Stimulated activated CD4-positive, alpha-beta T cell treated with anti-CD3 and anti-CD28 coated beads, TNF-alpha, amount 100 ng/mL, for 4 hours (primary cell): ENCODE results near the gene MLC1.

Source experiments
- DNase-seq, 3 experiments: peaks; one replicate each; pipeline ENCODE4 v3.0.0-alpha.2; 2020; ENCODE audit warnings: low read depth in 3 of 3

Gene MLC1

DNA sequence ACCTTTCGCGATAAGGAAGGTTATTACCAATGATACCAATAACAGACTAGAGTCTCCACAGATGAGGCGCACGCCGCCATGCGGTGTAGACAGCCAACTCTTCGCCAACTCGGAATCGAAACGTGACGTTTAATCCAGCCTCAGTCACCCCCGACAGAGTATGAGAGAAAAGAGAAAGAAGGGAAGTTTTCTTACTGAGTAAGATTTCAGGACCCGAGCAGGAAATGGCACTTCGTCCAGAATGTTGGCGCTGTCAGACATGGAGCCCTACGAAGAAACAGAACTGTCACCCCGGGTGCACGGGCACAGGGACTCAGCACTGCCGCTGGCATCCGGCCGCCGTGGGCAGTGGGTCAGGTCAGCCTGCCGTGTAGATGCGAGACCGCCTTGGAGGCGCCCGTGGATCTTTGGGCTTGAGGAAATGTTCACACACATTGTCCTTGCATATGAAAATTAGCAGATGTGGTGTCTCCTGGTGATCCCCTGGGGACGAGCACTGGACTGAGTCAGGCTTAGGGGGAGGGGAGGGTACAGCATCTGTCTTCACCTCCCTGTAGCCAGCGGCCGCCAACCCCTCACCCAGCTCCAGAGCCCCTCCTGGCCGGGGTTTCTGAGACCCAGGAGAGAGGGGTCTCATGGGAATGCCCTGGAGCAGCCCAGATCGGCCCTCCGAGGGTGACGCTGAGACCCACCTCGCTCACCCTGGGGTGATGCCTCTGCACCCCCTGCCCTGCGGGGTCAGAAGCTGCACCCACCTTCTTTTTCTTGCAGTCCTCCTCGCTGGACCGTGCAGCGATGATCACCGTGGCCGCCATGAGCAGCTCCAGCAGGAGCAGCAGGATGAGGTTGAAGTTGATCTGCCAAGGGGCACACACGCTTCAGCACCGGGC lies 8.3 kb downstream of the MLC1 start:
- no peak for DNase-seq

- DNase-seq = no peak
Measured at GRCh38 chr22:50074551-50075530, 10.4 kb downstream of the MLC1 start.

DNA sequence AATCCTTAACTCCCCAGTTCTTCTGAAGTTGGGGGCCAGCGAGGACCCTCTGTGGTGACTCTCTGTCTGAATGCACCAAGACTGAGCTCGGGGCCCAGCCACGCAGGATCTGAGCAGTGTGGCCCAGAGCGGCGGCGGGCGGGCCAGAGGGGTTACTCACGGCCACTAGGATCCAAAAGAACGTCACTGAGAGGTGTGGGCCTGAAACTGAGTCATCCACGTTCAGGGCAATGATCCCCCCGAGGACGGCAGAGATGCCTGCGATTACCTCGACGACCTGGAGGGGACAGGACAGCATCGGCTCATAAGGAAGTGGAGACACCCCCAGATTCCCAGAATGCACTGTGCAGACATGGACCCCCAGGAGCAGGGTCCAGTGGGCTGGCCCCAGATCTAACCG lies 11.2 kb downstream of the MLC1 start:
- no peak for DNase-seq

DNA sequence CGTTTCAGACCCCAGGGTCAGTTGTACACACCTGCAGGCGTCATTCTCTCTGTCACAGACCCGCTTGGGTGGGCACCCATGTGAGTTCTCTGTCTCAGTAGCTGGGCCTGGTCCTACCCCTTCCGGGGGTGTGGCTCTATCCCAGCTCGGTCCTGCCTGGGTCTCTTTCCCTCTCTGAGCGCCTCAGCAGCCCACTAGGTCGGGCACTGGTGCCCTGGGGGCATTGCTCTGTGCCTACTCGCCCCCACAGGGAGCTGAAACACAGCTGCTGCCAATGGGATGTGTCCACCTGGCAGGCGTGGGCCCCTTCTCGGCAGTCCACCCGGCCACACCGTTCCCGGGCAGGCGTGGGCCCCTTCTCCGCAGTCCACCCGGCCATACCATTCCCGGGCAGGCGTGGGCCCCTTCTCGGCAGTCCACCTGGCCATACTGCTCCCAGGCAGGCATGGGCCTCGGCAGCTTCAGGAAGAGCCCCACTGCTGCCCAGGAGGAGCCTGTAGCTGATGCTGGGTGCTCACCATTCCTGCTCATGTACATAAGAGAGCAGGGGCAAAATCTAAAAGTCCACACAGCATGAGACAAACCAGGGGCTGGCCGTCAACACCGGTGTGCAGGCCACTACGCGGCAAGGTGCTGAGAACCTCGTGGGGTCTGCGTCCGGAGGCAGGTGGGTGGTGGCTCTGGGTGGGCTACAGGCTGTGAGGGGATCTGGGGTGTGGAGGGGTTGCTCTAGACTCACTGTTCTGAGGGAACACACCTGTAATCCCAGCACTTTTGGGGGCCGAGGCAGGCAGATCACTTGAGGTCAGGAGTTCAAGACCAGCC lies 12.3 kb downstream of the MLC1 start:
- no peak for DNase-seq

- DNase-seq = no peak
Measured at GRCh38 chr22:50072167-50072555, 13.1 kb downstream of the MLC1 start.

DNA sequence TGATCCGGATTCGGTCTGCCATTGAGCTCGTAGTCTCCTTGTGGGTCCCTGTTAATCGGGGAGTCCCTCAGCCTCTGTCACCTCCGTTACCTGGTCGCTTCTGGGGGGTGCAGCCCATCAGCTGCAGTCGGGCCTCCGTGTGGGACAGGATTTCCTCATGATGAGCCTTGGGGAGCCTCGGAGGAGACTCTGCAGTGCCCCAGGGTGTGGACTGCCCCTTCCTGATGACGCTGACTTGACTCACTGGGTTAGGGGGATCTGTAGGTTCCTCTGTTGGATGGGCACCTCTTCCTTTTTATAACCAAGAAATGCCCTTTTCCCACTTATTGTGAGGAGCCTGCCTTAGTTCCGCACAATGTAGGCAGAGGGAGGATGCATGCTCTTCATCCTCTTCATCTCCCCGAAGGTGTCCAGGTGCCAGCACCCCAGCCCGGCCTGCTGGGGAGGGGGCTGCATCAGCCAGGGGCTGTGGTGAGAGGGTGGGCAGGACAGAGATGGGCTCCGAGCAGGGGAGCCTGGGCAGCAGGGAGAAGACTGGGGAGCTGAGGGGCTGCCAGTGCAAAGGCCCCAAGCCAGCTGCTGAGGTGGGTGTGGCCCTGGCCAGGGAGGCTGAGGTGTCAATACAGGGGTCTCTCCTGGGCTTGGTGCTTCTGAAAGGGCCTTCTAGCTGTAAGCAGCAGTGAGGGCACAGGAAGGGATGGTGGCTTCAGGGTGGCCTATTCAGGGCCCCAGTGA lies 13.6 kb downstream of the MLC1 start:
- DNase-seq = no peak

- DNase-seq = no peak
Measured at GRCh38 chr22:50070366-50070765, 14.9 kb downstream of the MLC1 start.

- DNase-seq = no peak
Measured at GRCh38 chr22:50068096-50068495, 17.1 kb downstream of the MLC1 start.

DNA sequence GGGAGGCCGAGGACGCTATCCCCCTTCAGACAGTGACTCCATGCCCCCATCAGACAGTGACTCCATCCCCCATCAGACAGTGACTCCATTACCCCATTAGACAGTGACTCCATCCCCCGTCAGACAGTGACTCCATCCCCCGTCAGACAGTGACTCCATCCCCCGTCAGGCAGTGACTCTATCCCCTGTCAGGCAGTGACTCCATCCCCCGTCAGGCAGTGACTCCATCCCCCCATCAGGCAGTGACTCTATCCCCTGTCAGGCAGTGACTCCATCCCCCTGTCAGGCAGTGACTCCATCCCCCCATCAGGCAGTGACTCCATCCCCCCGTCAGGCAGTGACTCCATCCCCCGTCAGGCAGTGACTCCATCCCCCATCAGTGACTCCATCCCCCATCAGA lies 18.0 kb downstream of the MLC1 start:
- no peak for DNase-seq

- no peak for DNase-seq
Measured at GRCh38 chr22:50064453-50064852, 20.8 kb downstream of the MLC1 start.

DNA sequence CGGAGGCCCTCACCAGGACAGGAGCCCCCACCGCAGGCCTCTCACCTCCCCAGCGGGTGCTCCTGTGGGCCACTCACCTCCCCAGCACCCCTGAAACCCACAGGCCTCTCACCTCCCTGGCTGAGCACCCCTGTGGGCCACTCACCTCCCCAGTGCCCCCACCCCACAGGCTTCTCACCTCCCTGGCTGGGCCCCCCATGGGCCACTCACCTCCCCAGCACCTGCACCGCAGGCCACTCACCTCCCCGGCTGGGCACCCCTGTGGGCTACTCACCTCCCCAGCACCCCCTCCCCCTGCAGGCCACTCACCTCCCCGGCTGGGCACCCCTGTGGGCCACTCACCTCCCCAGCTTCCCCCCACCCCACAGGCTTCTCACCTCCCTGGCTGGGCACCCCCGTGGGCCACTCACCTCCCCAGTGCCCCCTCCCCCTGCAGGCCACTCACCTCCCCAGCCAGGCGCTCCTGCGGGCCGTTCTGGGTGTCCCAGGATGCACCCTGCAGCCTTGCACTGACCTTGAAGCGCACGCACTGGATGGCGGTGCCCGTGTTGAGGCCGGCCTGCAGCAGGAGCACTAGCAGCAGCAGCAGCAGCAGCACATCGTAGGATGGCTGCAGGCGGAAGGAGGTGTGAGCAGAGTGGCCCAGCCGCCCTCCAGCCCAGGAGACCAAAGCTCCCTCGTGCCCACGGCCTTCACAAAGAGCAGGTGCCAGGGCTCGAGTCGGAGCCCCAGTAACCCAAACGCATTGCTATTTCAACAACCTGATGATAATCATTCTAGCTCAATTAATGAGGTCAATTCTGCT lies 21.4 kb downstream of the MLC1 start:
- DNase-seq = no peak

DNA sequence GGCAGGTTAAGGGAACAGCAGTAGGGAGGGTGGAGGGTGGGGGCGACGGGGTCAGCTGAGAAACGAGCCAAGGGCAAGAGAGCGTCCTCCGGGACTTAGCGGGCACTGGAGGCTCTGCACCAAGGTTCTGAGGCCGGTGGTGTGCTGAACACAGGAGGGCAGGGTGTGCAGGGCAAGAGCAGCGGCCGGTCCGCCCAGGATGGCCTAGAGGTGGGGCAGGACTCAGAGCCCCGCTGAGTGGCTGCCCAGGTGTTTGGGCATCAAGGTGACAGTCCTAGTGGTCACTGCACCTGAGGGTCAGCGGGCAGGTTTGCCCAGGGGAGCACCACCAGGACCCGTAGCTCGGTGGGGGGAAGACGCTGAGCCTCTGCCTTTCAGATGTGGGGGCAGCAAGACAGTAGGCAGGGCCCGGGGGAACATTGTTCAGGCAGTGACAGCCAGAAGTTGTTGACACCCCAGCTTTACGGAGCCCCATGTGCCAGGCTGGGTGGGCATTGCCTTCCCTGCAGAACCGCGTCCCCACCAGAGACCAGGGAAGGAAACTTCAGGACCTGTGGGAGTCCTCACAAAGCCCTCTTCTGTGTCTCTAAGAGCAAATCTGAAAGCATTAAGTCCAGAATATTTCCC lies 22.6 kb downstream of the MLC1 start:
- DNase-seq = no peak

DNA sequence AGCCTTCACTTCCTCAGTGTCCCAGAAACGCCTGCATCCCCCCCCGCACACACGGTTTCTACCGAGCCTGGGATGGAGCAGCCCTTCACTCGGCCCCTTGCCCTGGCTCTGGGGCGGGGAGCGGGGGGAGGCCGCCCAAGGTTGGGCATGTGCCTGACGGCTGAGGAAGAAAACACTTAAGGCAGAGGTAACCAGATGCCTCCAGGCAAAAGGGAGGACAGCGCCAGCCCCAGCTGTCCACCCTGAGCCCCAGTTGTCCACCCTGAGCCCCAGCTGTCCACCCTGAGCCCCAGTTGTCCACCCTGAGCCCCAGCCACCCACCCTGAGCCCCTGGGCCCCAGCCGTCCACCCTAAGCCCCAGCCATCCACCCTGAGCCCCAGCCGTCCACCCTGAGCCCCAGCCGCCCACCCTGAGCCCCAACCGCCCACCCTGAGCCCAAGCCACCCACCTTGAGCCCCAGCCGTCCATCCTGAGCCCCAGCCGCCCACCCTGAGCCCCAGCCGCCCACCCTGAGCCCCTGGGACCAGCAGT lies 23.3 kb downstream of the MLC1 start:
- DNase-seq = no peak

- no peak for DNase-seq
Measured at GRCh38 chr22:50061141-50061823, 23.9 kb downstream of the MLC1 start.

DNA sequence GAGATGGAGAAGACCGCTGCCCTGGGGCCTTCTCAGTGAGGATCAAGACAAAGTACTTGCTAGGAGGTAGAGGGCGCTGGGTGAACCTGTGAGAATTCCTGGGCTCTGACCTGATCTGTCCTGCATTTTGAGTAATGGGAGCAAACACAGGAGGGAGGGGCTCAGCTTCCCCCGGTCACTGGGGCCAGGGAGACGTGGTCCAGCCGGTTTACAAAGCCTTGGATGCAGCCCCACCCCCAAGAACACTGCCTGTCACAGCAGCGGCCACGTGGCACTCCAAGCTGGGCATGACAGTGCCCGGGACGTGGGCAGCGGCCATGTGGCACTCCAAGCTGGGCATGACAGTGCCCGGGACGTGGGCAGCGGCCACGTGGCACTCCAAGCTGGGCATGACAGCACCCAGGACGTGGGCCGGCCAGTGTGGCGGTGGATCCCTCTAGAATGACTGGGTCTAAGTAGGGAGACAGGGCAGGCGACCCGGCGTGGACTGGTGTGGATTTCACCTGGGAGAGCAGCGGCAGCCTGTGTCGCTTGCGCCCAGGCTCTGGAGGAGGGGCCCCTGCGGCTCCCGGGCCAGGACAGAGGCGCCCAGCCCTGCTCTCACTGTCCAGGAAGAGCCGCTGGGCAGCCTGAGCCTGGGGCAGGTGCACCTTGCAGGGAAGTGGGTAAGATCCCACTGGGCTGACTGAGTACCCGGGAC lies 24.6 kb downstream of the MLC1 start:
- no peak for DNase-seq

DNA sequence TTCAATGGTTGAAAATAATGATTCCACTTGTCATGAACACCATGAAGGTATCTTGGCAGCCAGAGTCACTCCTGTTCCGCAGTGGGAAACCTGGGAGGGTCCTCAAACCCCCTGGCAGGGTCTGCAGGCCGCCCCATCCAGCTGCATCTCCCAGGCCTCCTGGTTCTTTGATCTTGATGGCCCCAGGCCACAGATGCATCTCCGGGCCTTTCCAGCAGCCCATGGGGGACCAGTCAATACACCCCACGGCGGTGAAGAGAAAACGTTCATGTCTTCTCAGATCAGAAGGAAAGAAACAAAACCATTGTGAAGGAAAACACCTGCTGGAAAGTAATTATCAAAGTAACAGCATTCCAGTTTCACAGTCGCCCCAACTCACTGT lies 25.4 kb downstream of the MLC1 start:
- no peak for DNase-seq

DNA sequence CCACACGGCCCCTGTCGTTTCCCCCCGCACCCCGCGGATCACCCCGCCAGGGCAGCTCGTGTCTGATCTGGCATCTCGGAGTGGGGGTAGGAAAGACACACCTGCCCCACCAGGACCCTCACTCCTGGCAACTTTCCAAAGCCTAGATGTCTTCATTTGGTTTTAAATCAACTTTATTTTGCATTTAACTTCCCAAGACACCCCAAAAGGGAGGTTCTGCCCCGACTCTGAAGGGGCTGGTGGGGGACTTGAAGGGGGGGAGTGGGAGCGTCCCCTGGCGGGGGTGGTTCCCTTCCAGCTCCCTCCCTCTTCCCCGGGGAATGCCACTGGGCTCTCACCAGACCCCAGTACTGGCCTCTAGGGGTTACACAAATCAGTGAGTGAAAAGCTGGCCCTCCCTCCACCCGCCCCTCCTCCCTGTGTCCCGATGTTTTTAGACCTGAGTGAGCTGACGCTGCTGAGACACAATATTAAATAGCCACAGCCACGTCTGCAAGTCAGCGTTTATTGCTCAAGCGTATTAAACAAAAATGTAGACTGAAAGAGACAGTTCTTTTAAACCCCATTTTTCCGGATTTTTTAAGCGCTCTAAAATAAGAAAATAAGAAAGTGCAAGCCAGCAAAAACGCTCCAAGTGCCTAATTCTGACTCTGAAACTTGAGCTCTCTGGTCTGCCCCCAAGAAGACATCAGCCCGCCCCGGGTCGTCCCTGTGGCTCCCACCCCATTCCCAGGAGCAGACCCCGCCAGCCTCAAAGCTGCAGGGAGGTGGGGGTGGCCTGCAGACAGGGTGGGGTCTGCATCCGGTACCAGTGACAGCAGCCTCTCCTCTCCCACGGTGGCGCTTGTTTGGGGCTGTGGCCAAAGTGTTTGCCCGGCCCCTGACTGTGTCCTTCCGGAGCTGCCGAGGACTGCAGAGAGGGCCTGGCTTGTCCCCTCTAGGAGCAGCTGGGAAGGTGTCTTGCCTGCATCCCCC lies 26.0 kb downstream of the MLC1 start:
- no peak for DNase-seq
